ENCODE data around the gene EFCAB5. TPM values are rescaled to one million over a fixed set of nuclear protein-coding genes. Genes with fewer than 3 reads are reported as not detected.

EFCAB5 gene
- total RNA-seq, 1 experiment from 2014 or later = 0.39 TPM

- ChIA-PET CTCF (interaction anchor here (0.7 to 1.7 kb wide), 2 partner anchors 12 to 51 kb away, joined by 3 to 7 read pairs; no protein-coding TSS in a partner anchor), POLR2A (interaction anchor here (0.7 kb wide), 1 partner anchor 11 kb away, joined by 3 read pairs; no protein-coding TSS in a partner anchor)
- Histone ChIP-seq H3K9me3 (ENCODE audit: control insufficient read depth, insufficient read depth, low read depth, low read length) (no peaks in the 10 kb centered on the region), H3K27ac (ENCODE audit: low read length) (peak overlapping the region; percentile 36; the same call in 1 of the 2 replicates), H3K4me1 (ENCODE audit: control insufficient read depth, insufficient read depth, low read length) (peaks cover 8% of the 10 kb centered on the region; the same call in 1 of the 2 replicates), H3K27me3 (ENCODE audit: control insufficient read depth, insufficient read depth, low read length) (no peaks in the 10 kb centered on the region), H3K36me3 (ENCODE audit: control insufficient read depth, insufficient read depth, low read length) (no peaks in the 10 kb centered on the region), H3K4me3 (ENCODE audit: low read depth in 2 of 2, low read length in 2 of 2) (no peak overlapping the region)
- intact Hi-C loops (cut with micrococcal nuclease; ENCODE audit: unreplicated experiment) (no loop called here), in situ Hi-C loops (cut with HindIII; ENCODE audit: low pct_unique_long_range_greater_than_20kb, low sequenced_read_pairs) (no loop called here)
- peak; percentile 70 for ATAC-seq
- no peak for TF ChIP-seq CTCF (IDR thresholded peaks at IDR 0.05)
- no peak for TF ChIP-seq TCF7L2 (IDR thresholded peaks at IDR 0.05; ENCODE audit: low read depth, low read length)
- TF ChIP-seq SIN3A (IDR thresholded peaks at IDR 0.05; ENCODE audit: borderline replicate concordance, insufficient read depth, low read depth, low read length) = no peak
- no peak for TF ChIP-seq POLR2AphosphoS5 (IDR thresholded peaks at IDR 0.05; ENCODE audit: low read depth, low read length)
- no peak for TF ChIP-seq REST (IDR thresholded peaks at IDR 0.05; ENCODE audit: insufficient read depth in 1 of 2, low read depth in 2 of 2, low read length in 1 of 2)
- DNase-seq (ENCODE audit: low read depth, low spot score) = no peak
- BruUV-seq (replicated peaks) = TSS peak; percentile 22
These were observed 22.2 kb upstream of the EFCAB5 start for GRCh38 chr17:29918922-29919856.

GRCh38 chr17:29924786-29925185 is 16.6 kb upstream of the EFCAB5 start:
- BruUV-seq (replicated peaks) = no TSS peak
- ATAC-seq (no peak), DNase-seq (ENCODE audit: low read depth, low spot score) (no peak)
- Histone ChIP-seq H3K36me3 (ENCODE audit: control insufficient read depth, insufficient read depth, low read length) (no peaks in the 10 kb centered on the region; the same call in 1 of the 2 replicates), H3K9me3 (ENCODE audit: control insufficient read depth, insufficient read depth, low read depth, low read length) (no peaks in the 10 kb centered on the region), H3K27ac (ENCODE audit: low read length) (no peak overlapping the region), H3K27me3 (ENCODE audit: control insufficient read depth, insufficient read depth, low read length) (no peaks in the 10 kb centered on the region), H3K4me3 (ENCODE audit: low read depth in 2 of 2, low read length in 2 of 2) (no peak overlapping the region), H3K4me1 (ENCODE audit: control insufficient read depth, insufficient read depth, low read length) (peaks cover 30% of the 10 kb centered on the region)
- POLR2A ChIA-PET = interaction anchor here (0.7 kb wide), 1 partner anchor 202 kb away, joined by 6 read pairs; no protein-coding TSS in a partner anchor
- intact Hi-C loops (cut with micrococcal nuclease; ENCODE audit: unreplicated experiment) (no loop called here), in situ Hi-C loops (cut with HindIII; ENCODE audit: low pct_unique_long_range_greater_than_20kb, low sequenced_read_pairs) (no loop called here)
- TF ChIP-seq POLR2AphosphoS5 (IDR thresholded peaks at IDR 0.05; ENCODE audit: low read depth, low read length) = no peak
- no peak for TF ChIP-seq TCF7L2 (IDR thresholded peaks at IDR 0.05; ENCODE audit: low read depth, low read length)
- TF ChIP-seq CTCF (IDR thresholded peaks at IDR 0.05) = no peak
- TF ChIP-seq REST (IDR thresholded peaks at IDR 0.05; ENCODE audit: insufficient read depth in 1 of 2, low read depth in 2 of 2, low read length in 1 of 2) = 0 out of 4 replicates have a peak, but pooled peaks of 1 of the 2 experiments have one; percentile 8
- no peak for TF ChIP-seq SIN3A (IDR thresholded peaks at IDR 0.05; ENCODE audit: borderline replicate concordance, insufficient read depth, low read depth, low read length)
- CTCF ChIA-PET = no interaction called here
